Left lung (tissue), 10 donors: Measurements from ENCODE around the gene NSL1. TPM values are rescaled to one million over a fixed set of nuclear protein-coding genes. Genes with fewer than 3 reads are reported as not detected.

Experiments
- ATAC-seq: fragments of 200-7000 bp; cut with Tn5 transposase; one replicate; pipeline ENCODE4 v1.9.1; 2020; ENCODE audit warnings: moderate library complexity
- DNase-seq, 4 donors: peaks; one replicate each; pipeline ENCODE4 v3.0.0-alpha.2; 2013 to 2020
- H3K27ac ChIP-seq, 2 donors: fragments of 200-600 bp; sonication (generic) in 1 of 2; one replicate each; pipeline versions ENCODE4 v1.5.0 to v1.8.0; 2020 to 2021
- H3K27me3 ChIP-seq, 2 donors: fragments of 200-600 bp; sonication (generic) in 1 of 2; one replicate each; pipeline versions ENCODE4 v1.5.0 to v1.8.0; 2020 to 2021
- H3K36me3 ChIP-seq, 2 donors: fragments of 200-600 bp; sonication (generic) in 1 of 2; one replicate each; pipeline versions ENCODE4 v1.5.0 to v1.8.0; 2020 to 2021
- H3K4me1 ChIP-seq, 2 donors: fragments of 200-600 bp; one replicate each; pipeline ENCODE4 v1.8.0; 2021
- H3K4me3 ChIP-seq, 2 donors: fragments of 200-600 bp; sonication (generic) in 1 of 2; one replicate each; pipeline versions ENCODE4 v1.5.0 to v1.8.0; 2020 to 2021; ENCODE audit warnings: mild to moderate bottlenecking in 1 of 2
- H3K9me3 ChIP-seq, 2 donors: fragments of 200-600 bp; sonication (generic) in 1 of 2; one replicate each; pipeline versions ENCODE4 v1.5.0 to v1.8.0; 2020 to 2021
- intact Hi-C, 2 donors: fragments of 100-400 bp; cut with DNase I; formaldehyde crosslinking; loops; one replicate each; pipeline versions ENCODE4 v1.11.2 to v1.14.2; 2022
- polyA plus RNA-seq, 6 donors: library from polyadenylated mRNA; unstranded; fragments of 120-200 nt; gene quantifications; one replicate each; pipeline ENCODE4 v1.2.1, GENCODE V29; 2013; ENCODE audit not compliant: insufficient read length in 6 of 6
- total RNA-seq, 2 donors: library from RNA; stranded (reverse); fragmentation: NEBNext Ultra II Directional; extraction: Animal tissue kit (Norgen Biotek cat#: 25700); gene quantifications; one replicate each; pipeline ENCODE4 v1.2.1, GENCODE V29; 2021
- TF ChIP-seq, protein P1 (sequence below), 2 donors: fragments of 200-600 bp; sonication (generic) in 1 of 2; IDR thresholded peaks; one replicate each; pipeline versions ENCODE4 v1.5.0 to v1.8.0; 2021; ENCODE audit warnings: antibody characterized with exemption in 2 of 2
- donor health status: DM: no; HTN: yes; CAD: no.
- donor health status: DM: no; HTN: no; CAD: no.

The NSL1 gene
- total and polyA plus RNA-seq, 8 donors: 31.1 to 43.7 (median 41.3) TPM

GRCh38 chr1:212738330-212738729 lies 53.2 kb downstream of the NSL1 start:
- Histone ChIP-seq H3K27me3 (no peaks in the 10 kb centered on the region), H3K36me3 (peaks cover 0 to 12% of the 10 kb centered on the region in 2 donors), H3K4me1 (no peaks in the 10 kb centered on the region), H3K27ac (no peak overlapping the region), H3K9me3 (peaks cover 0 to 2% of the 10 kb centered on the region in 2 donors), H3K4me3 (no peak overlapping the region)
- ATAC-seq: no peak
- DNase-seq: no peak
- intact Hi-C loops: no loop called here
- TF ChIP-seq, protein P1, sequence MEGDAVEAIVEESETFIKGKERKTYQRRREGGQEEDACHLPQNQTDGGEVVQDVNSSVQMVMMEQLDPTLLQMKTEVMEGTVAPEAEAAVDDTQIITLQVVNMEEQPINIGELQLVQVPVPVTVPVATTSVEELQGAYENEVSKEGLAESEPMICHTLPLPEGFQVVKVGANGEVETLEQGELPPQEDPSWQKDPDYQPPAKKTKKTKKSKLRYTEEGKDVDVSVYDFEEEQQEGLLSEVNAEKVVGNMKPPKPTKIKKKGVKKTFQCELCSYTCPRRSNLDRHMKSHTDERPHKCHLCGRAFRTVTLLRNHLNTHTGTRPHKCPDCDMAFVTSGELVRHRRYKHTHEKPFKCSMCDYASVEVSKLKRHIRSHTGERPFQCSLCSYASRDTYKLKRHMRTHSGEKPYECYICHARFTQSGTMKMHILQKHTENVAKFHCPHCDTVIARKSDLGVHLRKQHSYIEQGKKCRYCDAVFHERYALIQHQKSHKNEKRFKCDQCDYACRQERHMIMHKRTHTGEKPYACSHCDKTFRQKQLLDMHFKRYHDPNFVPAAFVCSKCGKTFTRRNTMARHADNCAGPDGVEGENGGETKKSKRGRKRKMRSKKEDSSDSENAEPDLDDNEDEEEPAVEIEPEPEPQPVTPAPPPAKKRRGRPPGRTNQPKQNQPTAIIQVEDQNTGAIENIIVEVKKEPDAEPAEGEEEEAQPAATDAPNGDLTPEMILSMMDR (IDR thresholded peaks at IDR 0.05): no peak

DNA sequence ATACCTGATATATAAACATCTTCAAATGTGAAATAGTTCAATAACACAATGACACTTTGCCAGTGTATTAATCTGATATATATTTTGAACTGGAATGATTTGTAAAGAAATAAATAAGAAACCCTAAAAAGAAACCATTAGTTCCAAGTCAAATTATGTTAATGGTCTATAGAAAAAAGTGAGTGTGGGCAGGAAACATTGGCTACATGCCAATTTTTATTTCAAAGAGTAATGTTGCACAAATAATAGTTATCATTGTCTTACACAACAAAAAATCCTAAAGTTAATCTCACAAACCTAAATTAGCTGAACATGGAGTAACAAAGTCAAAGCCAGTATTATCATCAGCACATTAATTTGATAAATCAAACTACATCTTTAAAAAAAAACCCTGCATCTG lies 54.0 kb downstream of the NSL1 start:
- Histone ChIP-seq H3K27me3 (no peaks in the 10 kb centered on the region), H3K9me3 (peaks cover 0 to 2% of the 10 kb centered on the region in 2 donors), H3K27ac (no peak overlapping the region), H3K4me3 (no peak overlapping the region), H3K4me1 (no peaks in the 10 kb centered on the region), H3K36me3 (peaks cover 0 to 12% of the 10 kb centered on the region in 2 donors)
- ATAC-seq: no peak
- intact Hi-C loops: no loop called here
- DNase-seq: no peak
- TF ChIP-seq, protein P1 (IDR thresholded peaks at IDR 0.05): no peak

DNA sequence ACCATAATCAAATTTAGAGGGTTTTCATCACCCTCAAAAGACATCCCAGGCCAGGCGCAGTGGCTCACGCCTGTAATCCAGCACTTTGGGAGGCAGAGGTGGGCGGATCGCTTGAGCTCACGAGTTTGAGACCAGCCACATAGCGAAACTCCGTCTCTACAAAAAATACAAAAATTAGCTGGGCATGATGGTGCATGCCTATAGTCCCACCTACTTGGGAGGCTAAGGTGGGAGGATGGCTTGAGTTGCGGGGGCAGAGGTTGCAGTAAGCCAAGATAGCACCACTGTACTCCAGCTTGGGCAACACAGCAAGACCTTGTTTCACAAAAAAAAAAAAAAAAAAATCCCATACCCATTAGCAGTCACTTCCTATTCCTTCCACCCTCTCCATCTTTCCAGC lies 58.5 kb downstream of the NSL1 start:
- ATAC-seq (no peak), DNase-seq (no peak)
- TF ChIP-seq, protein P1 (IDR thresholded peaks at IDR 0.05): no peak
- H3K36me3 ChIP-seq: no peaks in the 10 kb centered on the region
- H3K27ac ChIP-seq: no peak overlapping the region
- no peak overlapping the region for H3K4me3 ChIP-seq
- H3K9me3 ChIP-seq: no peaks in the 10 kb centered on the region
- no peaks in the 10 kb centered on the region for H3K27me3 ChIP-seq
- H3K4me1 ChIP-seq: no peaks in the 10 kb centered on the region
- intact Hi-C loops: no loop called here

DNA sequence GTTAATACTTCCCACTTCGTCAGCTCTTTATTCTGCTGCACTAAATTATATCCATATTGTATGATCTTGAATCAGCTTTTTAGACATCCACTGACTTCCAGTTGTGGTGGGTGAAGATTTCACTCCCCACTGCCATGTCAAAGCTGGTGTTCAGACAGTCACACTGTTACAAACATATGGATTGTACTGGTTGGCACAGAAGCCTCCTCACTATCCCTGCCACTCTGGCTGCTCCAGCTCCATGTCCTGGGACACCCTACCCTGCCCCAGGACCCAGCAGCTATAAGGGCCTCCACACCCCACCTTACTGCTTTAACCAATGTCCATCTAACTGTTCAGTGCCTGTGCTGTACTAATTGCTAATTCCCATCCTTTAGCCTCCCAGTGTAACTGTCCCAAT lies 59.9 kb downstream of the NSL1 start:
- Histone ChIP-seq H3K4me1 (no peaks in the 10 kb centered on the region), H3K4me3 (no peak overlapping the region), H3K27ac (no peak overlapping the region), H3K36me3 (no peaks in the 10 kb centered on the region), H3K27me3 (no peaks in the 10 kb centered on the region), H3K9me3 (no peaks in the 10 kb centered on the region)
- ATAC-seq (no peak), DNase-seq (no peak)
- TF ChIP-seq, protein P1 (IDR thresholded peaks at IDR 0.05): no peak
- intact Hi-C loops: no loop called here

DNA sequence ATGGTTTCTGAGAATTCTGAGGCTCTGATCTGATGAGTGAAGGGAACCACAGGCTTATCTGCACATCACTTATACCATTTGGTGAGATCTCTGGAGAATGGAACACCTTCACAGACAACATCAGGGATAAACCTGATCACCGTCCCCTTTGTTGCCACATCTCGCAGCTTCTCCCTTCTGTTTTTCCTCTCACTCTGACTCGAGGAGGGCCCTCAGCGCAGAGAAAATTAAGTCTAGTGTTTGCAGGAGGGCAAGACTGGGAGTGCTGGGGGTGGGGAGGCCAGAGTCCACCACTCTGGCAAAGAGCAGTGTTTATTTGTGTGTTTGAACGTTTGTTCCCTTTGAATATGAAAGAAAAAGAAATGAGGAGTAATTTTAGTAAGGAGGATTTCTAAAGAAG lies 63.0 kb downstream of the NSL1 start:
- H3K36me3 ChIP-seq: no peaks in the 10 kb centered on the region
- ATAC-seq (no peak), DNase-seq (no peak)
- H3K27ac ChIP-seq: no peak overlapping the region
- H3K4me1 ChIP-seq: no peaks in the 10 kb centered on the region
- no peaks in the 10 kb centered on the region for H3K27me3 ChIP-seq
- no peaks in the 10 kb centered on the region for H3K9me3 ChIP-seq
- intact Hi-C loops: no loop called here
- TF ChIP-seq, protein P1 (IDR thresholded peaks at IDR 0.05): no peak
- H3K4me3 ChIP-seq: no peak overlapping the region
